ENCODE measurements around the gene NUPR1.
"Not testable (repeated sequence)": the region's sequence is repeated elsewhere in the genome, so short reads cannot be mapped to it uniquely, and the experiment has no call there.

The NUPR1 gene

DNA sequence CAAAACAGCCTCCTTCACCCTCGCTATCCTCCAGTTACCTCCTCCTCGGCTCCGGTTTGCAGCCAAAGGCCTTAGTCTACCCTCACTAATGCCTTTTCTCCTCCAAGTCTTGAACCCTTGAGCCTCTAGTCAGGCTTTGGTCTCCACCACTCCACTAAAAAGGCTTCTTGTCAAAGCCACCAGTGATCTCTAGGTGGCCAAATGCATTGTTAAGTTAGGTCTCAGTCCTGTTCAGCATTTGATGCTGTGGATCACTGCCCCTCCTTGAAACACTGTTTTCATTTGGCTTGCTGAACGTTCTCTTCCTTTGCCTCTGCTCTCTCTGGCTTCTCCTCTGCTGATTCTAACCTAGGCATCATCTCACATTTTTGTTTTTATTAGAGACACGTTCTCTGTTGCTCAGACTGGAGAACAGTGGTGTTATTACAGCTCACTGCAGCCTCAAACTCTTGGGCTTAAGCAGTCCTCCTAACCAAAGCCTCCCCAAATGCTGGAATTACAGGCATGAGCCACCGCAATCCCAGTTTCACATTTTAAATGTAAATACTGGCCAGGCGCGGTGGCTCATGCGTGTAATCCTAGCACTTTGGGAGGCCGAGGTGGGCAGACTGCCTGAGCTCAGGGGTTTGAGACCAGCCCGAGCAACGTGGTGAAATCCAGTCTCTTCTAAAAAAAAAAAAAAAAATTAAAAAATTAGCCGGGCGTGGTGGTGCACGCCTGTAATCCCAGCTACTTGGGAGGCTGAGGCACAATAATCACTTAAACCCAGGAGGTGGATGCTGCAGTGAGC lies 16.1 kb upstream of the NUPR1 start:
- no peak for DNase-seq

GRCh38 chr16:28553776-28554633 lies 15.2 kb upstream of the NUPR1 start, which contains the start of gene SGF29:
SGF29 (plus strand) TSS chr16:28553920; CDS start chr16:28581070, 27,150 bp downstream.
- peak; percentile 88 for DNase-seq

DNA sequence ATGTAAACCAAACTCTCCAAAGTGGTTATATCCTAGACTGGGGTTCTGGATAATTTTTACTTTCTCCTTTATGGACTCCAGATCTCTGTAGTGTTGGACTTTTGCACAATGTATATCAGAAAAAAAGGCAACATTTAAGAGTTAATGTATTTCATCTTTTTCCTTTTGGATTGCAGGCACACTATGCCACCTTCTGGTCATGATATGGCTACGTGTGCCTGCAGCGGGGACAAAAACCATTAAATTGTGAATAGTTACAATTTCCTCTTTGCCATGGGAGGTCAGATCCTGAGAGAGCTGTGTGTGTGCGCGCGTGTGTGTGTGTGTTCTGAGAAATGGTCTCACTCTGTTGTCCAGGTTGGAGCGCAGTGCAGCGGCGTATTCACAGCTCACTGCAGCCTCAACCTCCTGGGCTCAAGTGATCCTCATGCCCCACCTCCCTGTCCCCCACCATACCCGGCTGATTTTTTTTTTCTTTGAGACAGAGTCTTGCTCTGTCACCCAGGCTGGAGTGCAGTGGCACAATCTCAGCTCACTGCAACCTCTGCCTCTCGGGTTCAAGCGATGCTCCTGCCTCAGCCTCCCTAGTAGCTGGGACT lies 10.6 kb upstream of the NUPR1 start:
- DNase-seq = peak; percentile 32

- DNase-seq = no peak
These were observed 9.6 kb upstream of the NUPR1 start for GRCh38 chr16:28548306-28548802.

- DNase-seq = no peak
These were observed 7.9 kb upstream of the NUPR1 start for GRCh38 chr16:28546626-28547025.

DNA sequence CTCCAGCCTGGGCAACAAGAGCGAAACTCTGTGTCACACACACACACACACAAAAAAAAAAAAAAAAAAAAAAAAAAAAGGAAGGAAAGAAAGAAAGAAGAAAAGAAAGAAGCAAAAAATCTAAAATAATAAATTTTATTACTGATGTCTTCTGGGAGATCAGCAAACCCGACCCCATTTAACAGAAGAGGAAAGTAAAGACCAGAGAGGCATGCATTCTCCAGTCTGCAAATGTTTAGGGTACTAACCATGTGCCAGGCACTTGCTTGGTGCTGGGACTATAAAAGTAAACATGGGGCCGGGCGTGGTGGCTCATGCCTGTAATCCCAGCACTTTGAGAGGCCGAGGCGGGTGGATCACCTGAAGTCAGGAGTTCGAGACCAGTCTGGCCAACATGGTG lies 7.2 kb upstream of the NUPR1 start:
- not testable (repeated sequence) for DNase-seq

GRCh38 chr16:28544998-28545397 lies 6.2 kb upstream of the NUPR1 start:
- no peak for DNase-seq

DNA sequence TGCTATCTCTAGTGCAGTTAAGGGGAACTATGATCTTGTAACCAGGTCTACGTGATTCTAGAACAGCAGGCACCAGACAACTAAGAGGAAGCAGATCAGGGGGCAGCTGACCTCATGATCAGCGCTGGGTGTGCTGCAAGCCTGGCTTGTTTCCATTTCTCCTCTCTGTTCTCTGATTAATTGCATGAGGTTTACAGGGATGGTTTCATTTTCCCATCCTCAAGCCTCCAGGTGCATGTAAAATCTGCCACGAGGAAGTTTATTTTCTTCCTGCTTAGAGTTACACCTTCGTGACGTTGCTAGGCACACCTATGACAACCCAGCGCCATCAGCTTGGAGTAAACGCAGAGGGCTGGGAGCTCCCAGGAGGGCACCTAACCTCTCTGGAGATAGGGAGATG lies 4.3 kb upstream of the NUPR1 start:
- DNase-seq = no peak

DNA sequence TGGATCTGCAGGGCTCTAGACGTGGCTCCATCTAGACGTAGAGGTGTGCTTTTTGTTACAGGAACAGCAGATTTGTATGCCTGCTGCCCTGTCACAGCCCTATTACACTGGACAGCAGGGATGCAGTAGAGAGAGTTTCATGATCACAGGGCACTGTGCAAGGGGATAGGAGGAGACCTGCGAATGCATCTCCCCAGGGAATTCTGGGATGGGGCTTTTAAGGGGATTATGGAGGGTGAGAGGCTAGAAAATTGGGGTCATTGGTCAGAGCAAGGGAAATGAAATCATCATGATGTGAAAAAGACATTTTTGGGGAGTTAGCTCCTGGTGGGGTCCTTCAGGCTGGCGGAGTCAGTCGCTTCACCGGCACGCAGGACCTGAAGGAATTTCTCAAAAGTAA lies 3.9 kb upstream of the NUPR1 start:
- DNase-seq = no peak

- no peak for DNase-seq
These were observed 1.6 kb upstream of the NUPR1 start for GRCh38 chr16:28540346-28540745.

GRCh38 chr16:28537964-28538732 lies 626 bp downstream of the NUPR1 start:
- DNase-seq = no peak

DNA sequence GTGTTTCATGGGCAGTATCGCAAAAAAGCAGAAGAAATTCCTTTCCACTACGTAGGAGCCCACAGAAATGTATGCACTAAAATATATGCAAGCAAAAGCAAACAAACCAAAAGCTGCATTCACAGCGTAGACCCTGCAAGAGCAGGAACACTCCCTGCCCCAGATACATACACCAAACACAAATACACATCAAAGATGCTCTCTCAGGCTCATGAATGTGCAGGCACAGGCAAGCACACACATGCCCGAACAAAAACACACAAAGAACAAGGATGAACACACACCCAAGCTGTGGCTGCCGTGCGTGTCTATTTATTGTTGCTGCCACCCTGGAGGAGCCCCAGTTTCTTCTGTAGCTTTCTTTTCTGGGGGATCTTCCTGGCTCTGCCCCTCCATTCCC lies 1.7 kb downstream of the NUPR1 start:
- no peak for DNase-seq

DNA sequence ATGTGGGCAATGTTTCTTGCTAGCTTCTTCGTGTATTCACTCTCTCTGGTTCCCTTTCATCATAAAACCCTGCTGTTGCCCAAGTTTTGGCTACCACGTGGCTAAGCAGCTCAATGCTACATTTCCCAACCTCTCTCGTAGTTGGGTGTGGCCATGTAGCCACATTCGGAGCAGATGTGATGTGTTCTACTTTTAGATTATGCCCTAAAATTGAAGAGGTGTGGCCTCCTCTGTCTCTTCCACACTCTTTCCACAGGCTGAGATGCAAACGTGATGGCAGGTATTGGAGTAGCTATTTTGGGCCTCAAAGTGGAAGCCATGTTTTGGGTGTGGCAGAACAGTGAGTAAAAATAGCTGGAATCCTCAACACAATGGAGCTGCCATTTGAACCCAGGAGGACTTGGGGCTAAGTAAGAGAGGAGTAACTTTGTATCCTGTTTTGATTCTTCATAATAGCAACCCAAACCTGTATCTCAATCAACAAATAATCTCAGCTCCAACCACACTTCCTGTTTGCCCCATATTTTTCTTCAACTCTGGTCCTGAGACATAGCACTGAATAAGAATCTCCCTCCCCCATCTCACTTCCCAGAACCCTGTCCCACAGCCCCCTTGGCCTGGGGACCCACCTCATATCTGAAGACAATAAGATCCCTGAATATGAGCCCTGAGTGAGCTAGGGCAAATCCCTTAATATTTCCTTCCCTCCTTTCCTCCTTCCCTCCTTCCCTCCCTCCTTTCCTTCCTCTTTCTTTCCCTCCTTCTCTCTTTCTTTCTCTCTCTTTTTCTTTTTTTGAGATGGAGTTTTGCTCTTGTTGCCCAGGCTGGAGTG lies 4.0 kb downstream of the NUPR1 start:
- no peak for DNase-seq

- DNase-seq = no peak
These were observed 5.7 kb downstream of the NUPR1 start for GRCh38 chr16:28532940-28533647.

DNA sequence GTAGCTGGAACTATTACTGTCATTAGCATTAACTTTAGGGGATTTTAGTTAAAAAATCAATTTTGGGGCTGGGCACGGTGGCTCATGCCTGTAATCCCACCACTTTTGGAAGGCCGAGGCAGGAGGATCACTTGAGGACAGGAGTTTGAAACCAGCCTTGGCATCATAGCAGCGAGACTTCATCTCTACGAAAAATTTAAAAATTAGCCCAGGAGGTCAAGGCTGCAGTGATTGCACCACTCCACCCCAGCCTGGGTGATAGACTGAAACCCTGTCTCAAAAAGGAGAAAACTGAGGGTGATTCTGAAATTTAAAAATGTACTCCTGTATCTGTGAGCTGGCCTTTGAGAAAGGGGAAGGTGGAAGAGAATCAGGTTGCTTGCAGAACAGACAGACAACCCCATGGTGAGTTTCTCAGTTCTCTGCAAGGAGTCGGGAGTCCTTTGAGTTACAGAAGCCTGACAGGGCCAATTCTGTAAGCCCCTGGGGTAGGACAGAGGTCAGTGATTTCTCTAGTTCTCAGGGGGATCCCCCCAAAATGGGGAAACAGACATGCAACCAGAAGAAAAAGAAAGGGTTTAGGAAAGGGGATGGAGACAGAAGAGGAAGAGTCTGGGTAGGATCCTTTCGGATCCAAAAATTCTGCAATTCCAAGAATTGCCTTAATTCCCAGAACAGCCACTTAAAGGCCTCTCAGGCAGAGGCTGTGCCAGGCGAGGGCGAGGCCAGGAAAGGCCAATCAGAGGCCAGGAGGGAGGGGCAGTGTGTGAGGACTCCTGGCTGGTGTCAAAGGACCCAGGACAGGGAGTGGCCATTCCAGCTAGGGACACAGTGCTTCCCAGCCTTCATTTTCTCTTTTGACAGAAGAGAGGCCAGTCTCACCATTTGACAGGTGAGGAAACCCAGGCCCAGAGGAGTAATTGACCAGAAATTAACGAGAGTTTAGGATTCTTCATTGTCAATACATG lies 6.7 kb downstream of the NUPR1 start:
- no peak for DNase-seq

- no peak for DNase-seq
These were observed 9.7 kb downstream of the NUPR1 start for GRCh38 chr16:28529124-28529523.

DNA sequence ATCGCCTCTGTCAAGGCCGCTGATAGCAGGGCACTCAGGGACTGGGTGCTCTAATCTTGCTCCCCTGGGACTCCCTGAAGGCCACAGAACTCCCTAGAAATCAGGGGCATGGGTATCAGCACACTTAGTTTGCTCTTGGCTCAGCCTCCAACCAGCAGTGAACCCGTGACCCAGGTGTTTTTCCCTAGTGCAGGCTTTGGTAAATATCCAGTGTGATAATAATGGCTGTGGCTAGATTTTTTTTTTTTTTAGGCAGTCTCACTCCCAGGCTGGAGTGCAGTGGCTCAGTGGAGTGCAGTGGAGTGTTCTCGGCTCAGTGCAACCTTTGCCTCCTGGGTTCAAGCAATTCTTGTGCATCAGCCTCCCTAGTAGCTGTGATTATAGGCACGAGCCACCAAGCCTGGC lies 10.3 kb downstream of the NUPR1 start:
- DNase-seq = no peak

DNA sequence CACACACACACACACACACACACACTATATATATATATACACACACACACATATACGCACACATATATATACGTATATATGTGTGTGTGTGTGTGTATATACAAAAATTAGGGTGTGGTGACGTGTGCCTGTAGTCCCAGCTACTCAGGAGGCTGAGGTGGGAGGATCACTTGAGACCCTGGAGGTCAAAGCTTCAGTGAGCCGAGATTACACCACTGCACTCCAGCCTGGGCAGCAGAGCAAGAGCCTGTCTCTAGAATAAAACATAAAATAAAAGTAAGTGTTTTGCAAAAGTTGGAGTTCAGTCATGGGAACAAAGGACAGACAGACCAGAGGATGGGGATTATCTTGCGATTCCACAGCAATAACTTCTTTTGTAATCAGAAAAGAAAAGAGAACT lies 10.8 kb downstream of the NUPR1 start:
- no peak for DNase-seq

GRCh38 chr16:28527100-28527785 lies 11.5 kb downstream of the NUPR1 start:
- not testable (repeated sequence) for DNase-seq

All from KG1 (cell line).